T-helper 1 cell treated with Interleukin-12 subunit alpha and Interleukin-12 subunit beta and Interleukin-4 antibody, amounts not matched to agents 30 μg/mL and 1 μg/mL, for 36 hours (primary cell): ENCODE data around the gene SFPQ.
"Not testable (repeated sequence)": the region's sequence is repeated elsewhere in the genome, so short reads cannot be mapped to it uniquely, and the experiment has no call there.

Experiments used
- H3K27ac Mint-ChIP-seq: one replicate; pipeline ENCODE4 v1.8.0; 2021; ENCODE audit warnings: mild to moderate bottlenecking, mixed read lengths
- H3K27me3 Mint-ChIP-seq: one replicate; pipeline ENCODE4 v1.8.0; 2021; ENCODE audit warnings: low read depth, mixed read lengths
- H3K36me3 Mint-ChIP-seq: one replicate; pipeline ENCODE4 v1.8.0; 2021; ENCODE audit warnings: low read depth, mixed read lengths
- H3K4me1 Mint-ChIP-seq: one replicate; pipeline ENCODE4 v1.8.0; 2021; ENCODE audit warnings: low read depth, mixed read lengths
- H3K4me3 Mint-ChIP-seq: one replicate; pipeline ENCODE4 v1.8.0; 2021; ENCODE audit warnings: mild to moderate bottlenecking, moderate library complexity, mixed read lengths
- H3K9me3 Mint-ChIP-seq: one replicate; pipeline ENCODE4 v1.8.0; 2021; ENCODE audit warnings: mixed read lengths

The SFPQ gene, protein sequence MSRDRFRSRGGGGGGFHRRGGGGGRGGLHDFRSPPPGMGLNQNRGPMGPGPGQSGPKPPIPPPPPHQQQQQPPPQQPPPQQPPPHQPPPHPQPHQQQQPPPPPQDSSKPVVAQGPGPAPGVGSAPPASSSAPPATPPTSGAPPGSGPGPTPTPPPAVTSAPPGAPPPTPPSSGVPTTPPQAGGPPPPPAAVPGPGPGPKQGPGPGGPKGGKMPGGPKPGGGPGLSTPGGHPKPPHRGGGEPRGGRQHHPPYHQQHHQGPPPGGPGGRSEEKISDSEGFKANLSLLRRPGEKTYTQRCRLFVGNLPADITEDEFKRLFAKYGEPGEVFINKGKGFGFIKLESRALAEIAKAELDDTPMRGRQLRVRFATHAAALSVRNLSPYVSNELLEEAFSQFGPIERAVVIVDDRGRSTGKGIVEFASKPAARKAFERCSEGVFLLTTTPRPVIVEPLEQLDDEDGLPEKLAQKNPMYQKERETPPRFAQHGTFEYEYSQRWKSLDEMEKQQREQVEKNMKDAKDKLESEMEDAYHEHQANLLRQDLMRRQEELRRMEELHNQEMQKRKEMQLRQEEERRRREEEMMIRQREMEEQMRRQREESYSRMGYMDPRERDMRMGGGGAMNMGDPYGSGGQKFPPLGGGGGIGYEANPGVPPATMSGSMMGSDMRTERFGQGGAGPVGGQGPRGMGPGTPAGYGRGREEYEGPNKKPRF

GRCh38 chr1:35192853-35193664, at the start of gene SFPQ:
Gene SFPQ (minus strand): TSS chr1:35193145. CDS start chr1:35193049, 96 bp downstream.
- H3K27me3 Mint-ChIP-seq: peaks cover 9% of the 10 kb centered on the region
- no peaks in the 10 kb centered on the region for H3K9me3 Mint-ChIP-seq
- H3K4me1 Mint-ChIP-seq: peaks cover 39% of the 10 kb centered on the region
- peaks cover 40% of the 10 kb centered on the region for H3K36me3 Mint-ChIP-seq
- peak within 1 kb of the TSS; percentile 97 for H3K4me3 Mint-ChIP-seq
- peak within 1 kb of the TSS; percentile 93 for H3K27ac Mint-ChIP-seq

DNA sequence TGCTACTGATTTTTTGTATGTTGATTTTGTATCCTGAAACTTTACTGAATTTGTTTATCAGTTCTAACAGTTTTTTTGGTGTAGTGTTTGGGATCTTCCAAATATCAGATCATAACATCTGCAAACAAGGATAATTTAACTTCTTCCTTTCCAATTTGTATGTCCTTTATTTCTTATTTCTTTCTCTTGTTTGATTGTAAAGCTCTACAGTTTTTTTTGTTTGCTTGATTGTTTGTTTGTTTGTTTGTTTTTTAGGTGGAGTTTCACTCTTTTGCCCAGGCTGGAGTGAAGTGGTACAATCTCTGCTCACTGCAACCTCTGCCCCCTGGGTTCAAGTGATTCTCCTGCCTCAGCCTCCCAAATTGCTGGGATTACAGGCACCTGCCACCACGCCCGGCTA, 43.8 kb upstream of the SFPQ start:
- H3K4me1 Mint-ChIP-seq, H3K9me3 Mint-ChIP-seq, H3K36me3 Mint-ChIP-seq, H3K27ac Mint-ChIP-seq, H3K4me3 Mint-ChIP-seq, H3K27me3 Mint-ChIP-seq: not testable (repeated sequence)

DNA sequence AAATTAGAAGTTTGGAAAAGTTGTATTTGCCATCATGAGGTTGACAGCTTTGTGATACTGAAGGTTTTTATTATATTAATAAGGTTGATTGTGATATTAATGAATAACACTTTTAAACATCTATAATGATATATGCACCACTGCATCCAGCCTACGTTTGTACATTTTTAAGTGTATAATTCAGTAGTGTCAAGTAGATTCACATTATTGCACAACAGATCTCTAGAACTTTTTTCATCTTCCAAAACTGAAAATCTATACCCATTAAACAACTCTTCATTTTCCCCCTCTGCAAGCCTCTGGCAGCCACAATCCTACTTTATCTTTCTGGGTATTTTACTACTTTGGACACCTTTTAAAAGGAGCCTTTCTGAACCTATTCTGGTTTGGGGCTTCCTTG, 38.3 kb upstream of the SFPQ start:
- H3K27ac Mint-ChIP-seq: no peak overlapping the region

DNA sequence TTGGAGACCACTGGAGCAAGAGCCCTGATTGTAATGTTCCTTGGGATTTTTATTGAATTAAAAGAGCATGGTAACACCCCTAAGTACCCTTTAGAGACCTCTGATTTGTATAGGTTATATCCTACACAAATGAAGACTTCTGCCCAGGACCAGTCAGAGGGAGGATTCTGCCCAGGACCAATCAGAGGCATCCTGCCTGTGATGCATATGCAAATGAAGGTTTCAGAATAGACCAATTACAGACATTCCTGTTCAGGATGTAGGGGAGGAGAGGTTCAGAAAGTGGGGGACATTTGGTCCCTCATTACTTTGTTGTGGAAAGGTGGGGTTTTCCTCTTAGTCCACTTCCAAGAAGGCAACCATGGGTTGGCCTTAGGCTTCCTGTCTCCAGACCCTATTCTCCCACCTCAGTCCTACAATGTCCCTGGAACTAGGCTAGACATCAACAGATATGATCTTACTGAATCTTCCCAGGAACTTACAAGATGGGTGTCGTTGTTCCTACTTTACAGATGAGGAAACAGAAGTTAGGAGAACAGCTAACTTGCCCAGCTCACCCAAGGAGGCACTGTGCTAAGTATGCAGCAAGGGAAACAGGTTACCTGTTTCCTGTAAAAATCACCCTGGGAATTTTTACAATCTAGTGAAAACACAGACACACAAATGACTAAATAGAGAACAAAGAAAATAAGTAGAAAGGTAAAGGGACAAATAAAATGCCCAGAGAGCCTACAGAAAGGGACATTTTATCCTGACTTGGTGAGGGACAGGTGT, 36.8 kb upstream of the SFPQ start:
- Mint-ChIP-seq H3K4me1 (peaks cover 9% of the 10 kb centered on the region), H3K4me3 (no peak overlapping the region), H3K27ac (no peak overlapping the region), H3K27me3 (no peaks in the 10 kb centered on the region), H3K36me3 (no peaks in the 10 kb centered on the region), H3K9me3 (no peaks in the 10 kb centered on the region)

More for the DNA sequence above, 38.3 kb upstream of the SFPQ start:
- Mint-ChIP-seq H3K4me3 (no peak overlapping the region), H3K4me1 (peaks cover 9% of the 10 kb centered on the region), H3K9me3 (no peaks in the 10 kb centered on the region), H3K27me3 (no peaks in the 10 kb centered on the region), H3K36me3 (no peaks in the 10 kb centered on the region)

GRCh38 chr1:35226546-35226945, 33.6 kb upstream of the SFPQ start:
- Mint-ChIP-seq H3K4me1 (peaks cover 9% of the 10 kb centered on the region), H3K27me3 (no peaks in the 10 kb centered on the region), H3K4me3 (no peak overlapping the region), H3K9me3 (no peaks in the 10 kb centered on the region), H3K27ac (no peak overlapping the region), H3K36me3 (no peaks in the 10 kb centered on the region)

DNA sequence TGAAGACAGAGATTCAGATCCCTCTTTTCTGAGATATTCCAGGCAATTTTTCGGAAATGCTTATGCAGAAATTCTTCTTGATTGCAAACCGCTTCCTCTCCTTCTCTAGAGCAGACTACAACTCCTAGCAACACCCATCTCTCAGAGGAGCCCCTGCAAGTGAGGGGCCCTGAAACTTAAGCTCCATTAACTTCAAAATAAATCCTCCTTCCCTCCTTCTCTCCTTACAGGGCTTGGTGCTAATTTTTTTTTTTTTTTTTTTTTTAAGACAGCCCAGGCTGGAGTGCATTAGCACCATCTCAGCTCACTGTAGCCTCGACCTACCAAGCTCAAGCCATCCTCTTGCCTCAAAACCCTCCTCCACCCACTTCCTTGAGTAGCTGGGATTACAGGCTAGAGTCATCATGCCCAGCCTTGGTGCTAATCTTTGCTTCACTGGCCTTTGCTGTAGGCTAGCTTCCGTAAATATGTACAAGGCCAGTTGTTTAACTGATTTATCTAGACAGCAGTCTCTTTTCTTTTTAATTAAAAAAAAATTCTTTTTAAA, 30.2 kb upstream of the SFPQ start:
- Mint-ChIP-seq H3K4me3 (no peak overlapping the region), H3K9me3 (no peaks in the 10 kb centered on the region), H3K36me3 (no peaks in the 10 kb centered on the region), H3K27me3 (no peaks in the 10 kb centered on the region), H3K4me1 (no peaks in the 10 kb centered on the region), H3K27ac (no peak overlapping the region)

- H3K9me3 Mint-ChIP-seq: no peaks in the 10 kb centered on the region
- H3K27me3 Mint-ChIP-seq: no peaks in the 10 kb centered on the region
- H3K36me3 Mint-ChIP-seq: no peaks in the 10 kb centered on the region
- no peak overlapping the region for H3K27ac Mint-ChIP-seq
- no peaks in the 10 kb centered on the region for H3K4me1 Mint-ChIP-seq
- H3K4me3 Mint-ChIP-seq: no peak overlapping the region
Observed at GRCh38 chr1:35222322-35223083, 29.6 kb upstream of the SFPQ start.

DNA sequence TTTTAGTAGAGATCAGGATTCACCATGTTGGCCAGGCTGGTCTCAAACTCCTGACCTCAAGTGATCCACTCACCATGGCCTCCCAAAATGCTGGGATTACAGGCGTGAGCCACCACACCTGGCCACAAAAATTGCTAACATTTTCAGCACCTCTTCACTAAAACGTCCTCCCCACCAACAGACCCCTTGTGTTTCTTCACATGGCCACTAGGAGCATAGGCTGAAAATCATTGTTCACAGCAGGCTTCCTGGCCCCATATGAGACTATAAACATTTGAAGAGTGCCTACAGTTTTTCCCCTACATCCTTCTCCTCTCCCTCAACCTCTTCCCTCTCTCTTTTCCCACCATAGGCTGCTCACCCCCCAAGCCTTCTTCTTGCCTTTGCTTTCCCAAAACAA, 28.0 kb upstream of the SFPQ start:
- no peaks in the 10 kb centered on the region for H3K9me3 Mint-ChIP-seq
- no peak overlapping the region for H3K27ac Mint-ChIP-seq
- no peaks in the 10 kb centered on the region for H3K27me3 Mint-ChIP-seq
- H3K36me3 Mint-ChIP-seq: no peaks in the 10 kb centered on the region
- H3K4me1 Mint-ChIP-seq: no peaks in the 10 kb centered on the region
- no peak overlapping the region for H3K4me3 Mint-ChIP-seq

- H3K4me1 Mint-ChIP-seq: no peaks in the 10 kb centered on the region
- no peak overlapping the region for H3K27ac Mint-ChIP-seq
- no peaks in the 10 kb centered on the region for H3K36me3 Mint-ChIP-seq
- H3K4me3 Mint-ChIP-seq: no peak overlapping the region
- H3K9me3 Mint-ChIP-seq: no peaks in the 10 kb centered on the region
- peaks cover 4% of the 10 kb centered on the region for H3K27me3 Mint-ChIP-seq
Observed at GRCh38 chr1:35215346-35215745, 22.4 kb upstream of the SFPQ start.

GRCh38 chr1:35211120-35211414, 18.1 kb upstream of the SFPQ start:
- peaks cover 4% of the 10 kb centered on the region for H3K27me3 Mint-ChIP-seq

GRCh38 chr1:35210321-35211119, 17.6 kb upstream of the SFPQ start:
- Mint-ChIP-seq H3K27me3 (peaks cover 4% of the 10 kb centered on the region), H3K27ac (no peak overlapping the region), H3K4me3 (no peak overlapping the region), H3K9me3 (no peaks in the 10 kb centered on the region), H3K4me1 (no peaks in the 10 kb centered on the region), H3K36me3 (no peaks in the 10 kb centered on the region)

More at GRCh38 chr1:35211120-35211414, 18.1 kb upstream of the SFPQ start:
- H3K4me1 Mint-ChIP-seq: no peaks in the 10 kb centered on the region
- no peaks in the 10 kb centered on the region for H3K36me3 Mint-ChIP-seq
- no peaks in the 10 kb centered on the region for H3K9me3 Mint-ChIP-seq
- H3K27ac Mint-ChIP-seq: no peak overlapping the region
- no peak overlapping the region for H3K4me3 Mint-ChIP-seq

DNA sequence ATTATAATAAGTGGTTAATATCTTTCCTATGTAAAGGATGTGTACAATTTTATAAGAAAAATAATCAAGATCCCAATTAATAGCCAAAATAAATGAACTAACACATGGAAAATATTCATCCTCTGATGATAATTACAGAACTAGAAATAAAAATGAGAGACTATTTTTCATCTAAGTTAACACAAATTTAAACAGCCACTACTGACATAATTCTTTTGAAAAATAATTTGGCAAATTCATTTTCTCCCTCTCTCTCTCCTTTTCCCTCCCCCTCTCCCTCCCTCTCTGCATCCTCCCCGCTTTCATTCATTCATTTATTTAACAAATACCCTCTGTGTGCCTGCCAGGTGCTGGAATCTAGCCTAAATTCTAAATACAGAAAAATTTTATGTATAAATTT, 10.3 kb upstream of the SFPQ start:
- Mint-ChIP-seq H3K4me3 (no peak overlapping the region), H3K36me3 (no peaks in the 10 kb centered on the region), H3K4me1 (peaks cover 5% of the 10 kb centered on the region), H3K27ac (no peak overlapping the region), H3K9me3 (no peaks in the 10 kb centered on the region), H3K27me3 (peaks cover 14% of the 10 kb centered on the region)
